Stimulated activated CD4-positive, alpha-beta T cell treated with anti-CD3 and anti-CD28 coated beads, Interleukin-2, amount 100 ng/mL, for 48 hours (primary cell): ENCODE measurements around the gene CD101.

Source experiments
- DNase-seq, 2 donors: peaks; one replicate each; pipeline ENCODE4 v3.0.0-alpha.2; 2020

The CD101 gene

DNA sequence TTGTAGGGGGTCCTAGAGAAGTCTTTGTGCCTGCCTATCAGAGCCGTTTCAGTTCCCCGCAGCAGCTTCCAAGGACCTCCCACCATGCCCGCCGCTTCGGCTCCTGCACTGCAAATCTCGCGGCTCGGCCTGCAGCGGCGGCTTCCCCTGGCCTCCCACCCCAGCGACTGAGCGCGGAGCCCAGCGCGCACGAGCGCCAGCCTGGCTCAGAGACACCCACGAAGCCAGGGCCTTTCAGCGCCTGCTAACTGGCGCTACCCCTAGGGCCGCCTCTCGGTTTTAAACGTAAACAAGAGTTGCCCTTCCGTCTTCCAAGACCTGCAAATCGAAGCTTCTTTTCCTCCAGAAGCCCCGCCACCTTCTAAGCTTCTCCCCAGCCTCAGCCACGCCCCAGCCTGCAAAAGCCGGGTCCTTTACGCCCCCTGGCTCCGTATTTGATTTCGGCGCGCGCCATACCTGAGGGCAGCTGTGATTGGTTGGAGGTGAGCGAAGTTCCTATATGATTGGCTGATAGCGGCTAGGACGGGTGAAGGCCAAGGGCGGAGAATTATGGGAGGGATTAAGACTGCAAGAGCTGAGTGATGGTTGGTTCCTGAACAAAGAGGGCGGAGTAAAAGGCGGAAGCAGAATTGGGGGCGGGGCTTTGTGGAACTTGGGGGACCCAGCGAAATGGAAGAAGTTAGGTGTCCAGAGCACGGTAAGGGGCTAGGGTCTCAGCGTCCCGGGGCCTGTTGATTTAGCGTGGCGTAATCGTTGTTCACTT, 58.3 kb downstream of the CD101 start, which contains the start of gene TTF2:
Gene TTF2, plus strand, starts transcription at position 649 of the 763 bp plus-strand sequence. Its CDS starts 21 bp downstream, at position 670.
- DNase-seq: peak; percentile 85 to 95

GRCh38 chr1:117060441-117061317, 59.1 kb downstream of the CD101 start:
- DNase-seq: no peak

GRCh38 chr1:117061986-117062415, 60.4 kb downstream of the CD101 start:
- no peak for DNase-seq

GRCh38 chr1:117066367-117066766, 64.8 kb downstream of the CD101 start:
- no peak for DNase-seq

- DNase-seq: peak in 1 of 2 donors; percentile 42
Measured at GRCh38 chr1:117067533-117068370, 66.2 kb downstream of the CD101 start.

DNA sequence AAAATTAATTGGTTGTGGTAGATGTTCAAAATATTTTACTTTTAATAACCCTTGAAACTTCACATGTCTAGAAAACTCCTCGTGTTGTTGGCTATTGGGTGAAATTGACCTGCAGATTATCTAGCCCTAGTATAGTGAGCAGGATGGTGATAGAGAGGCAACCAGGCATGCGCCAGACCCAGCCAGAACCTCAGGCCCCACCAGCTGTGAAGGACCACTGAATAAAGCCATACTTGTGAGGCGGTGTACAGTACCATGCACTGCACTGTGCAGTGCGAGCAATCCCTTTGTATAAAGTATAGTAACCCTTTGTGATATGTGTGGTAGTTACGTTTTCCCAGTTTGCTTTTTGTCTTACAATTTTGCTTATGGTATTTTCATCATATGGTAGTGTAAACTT, 67.0 kb downstream of the CD101 start:
- DNase-seq: no peak

GRCh38 chr1:117069220-117069844, 67.8 kb downstream of the CD101 start:
- no peak for DNase-seq

DNA sequence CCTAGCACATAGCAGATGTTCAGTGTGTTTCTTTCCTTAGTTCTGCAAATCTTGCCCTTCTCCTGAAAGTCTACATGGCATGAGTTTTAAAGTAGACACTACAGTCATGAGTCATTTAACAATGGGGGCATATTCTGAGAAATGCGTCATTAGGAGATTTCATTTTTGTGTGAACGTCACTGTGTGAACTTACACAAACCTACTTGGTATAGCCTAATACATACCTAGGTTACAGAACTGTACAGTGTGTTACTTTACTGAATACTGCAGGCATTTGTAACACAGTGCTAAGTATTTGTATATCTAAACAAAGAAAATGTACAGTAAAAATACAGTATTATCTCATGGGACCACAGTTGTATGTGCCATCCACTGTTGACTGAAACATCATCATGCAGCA, 68.6 kb downstream of the CD101 start:
- no peak for DNase-seq

DNA sequence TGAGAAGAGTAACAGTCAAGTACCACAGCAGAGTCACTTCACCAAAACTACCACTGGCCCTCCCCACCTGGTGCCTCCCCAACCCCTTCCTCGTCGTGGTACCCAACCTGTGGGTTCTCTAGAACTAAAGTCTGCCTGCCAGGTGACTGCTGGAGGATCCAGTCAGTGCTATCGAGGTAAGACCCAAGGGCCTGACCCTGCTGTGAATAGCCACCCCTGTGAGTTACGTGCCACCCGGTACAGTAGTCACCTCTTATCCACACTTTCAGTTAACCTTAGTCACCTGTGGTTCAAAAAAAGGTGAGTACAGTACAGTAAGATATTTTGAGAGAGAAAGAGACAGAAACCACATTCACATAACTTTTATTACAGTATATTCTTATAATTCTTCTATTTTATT, 75.1 kb downstream of the CD101 start:
- DNase-seq: no peak

DNA sequence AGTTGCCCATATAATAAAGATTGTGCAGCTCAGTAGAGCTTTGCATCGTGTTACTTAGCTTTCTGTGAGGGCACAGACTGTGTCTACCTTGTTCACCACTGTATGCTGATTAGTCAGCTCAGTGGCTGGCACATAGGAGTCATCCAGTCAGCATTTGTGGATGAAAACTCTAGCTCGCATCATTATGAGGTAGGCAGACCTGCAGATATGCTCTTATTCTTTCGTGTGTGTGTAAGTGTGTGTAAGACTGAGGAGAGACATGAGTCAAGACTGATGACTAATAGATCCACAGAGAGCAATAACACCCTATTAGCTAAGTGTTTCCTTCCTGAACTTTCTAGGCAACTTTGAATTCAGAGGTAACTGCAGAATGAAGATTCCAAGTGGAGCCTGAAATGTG, 75.7 kb downstream of the CD101 start:
- DNase-seq: peak in 1 of 2 donors; percentile 38

DNA sequence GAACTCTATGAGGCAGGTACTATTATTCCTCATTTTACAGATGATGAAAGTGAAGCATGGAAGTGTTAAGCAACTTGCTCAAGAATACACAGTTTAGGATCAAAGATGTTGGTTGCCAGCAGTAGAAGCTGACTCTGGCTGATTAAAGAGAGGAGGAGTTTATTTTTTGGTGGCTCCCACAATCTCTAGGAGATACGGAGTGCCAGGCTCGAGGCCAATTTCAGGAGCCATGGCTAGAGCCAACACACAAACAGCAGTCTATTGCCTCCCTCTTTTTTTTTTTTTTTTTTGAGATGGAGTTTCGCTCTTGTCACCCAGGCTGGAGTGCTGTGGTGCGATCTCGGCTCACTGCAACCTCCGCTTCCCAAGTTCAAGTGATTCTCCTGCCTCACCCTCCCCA, 78.2 kb downstream of the CD101 start:
- DNase-seq: no peak

DNA sequence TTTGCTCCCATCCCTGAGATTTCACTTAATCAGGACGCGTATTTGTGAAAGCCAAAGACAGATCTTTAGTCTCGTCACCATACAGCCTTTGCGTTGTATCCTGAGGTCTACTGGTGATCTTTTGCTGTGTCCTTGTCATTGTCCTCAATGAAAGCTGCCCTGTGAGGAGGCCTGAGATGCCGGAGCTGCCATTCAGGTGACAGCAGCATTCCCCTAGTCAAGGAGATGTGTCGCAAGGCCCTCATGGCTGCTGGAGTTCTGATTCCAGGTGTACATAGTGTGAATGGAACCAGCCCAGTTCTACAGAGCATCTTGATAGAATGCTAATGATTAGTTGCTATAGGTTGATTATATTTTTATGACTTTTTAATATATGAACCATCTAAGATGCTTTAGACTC, 82.7 kb downstream of the CD101 start:
- no peak for DNase-seq
